Fibroblast of lung (primary cell): Measurements from ENCODE around the gene CDH24. TPM values are rescaled to one million over a fixed set of nuclear protein-coding genes. Genes with fewer than 3 reads are reported as not detected.
A peak's percentile ranks its signal among the peaks of the same experiment; 100 is the strongest.

Experiments used
- DNase-seq, 2 donors: peaks; one replicate each; pipeline versions ENCODE4 v3.0.0 to v3.0.0-alpha.2; 2010; ENCODE audit warnings: low read depth in 2 of 2
- H2AFZ ChIP-seq: 2 replicates; pipeline ENCODE4 v1.5.1; 2012; ENCODE audit warnings: low read length, control low read depth, inconsistent platforms
- H3K27ac ChIP-seq: 2 replicates; pipeline ENCODE4 v1.5.1; 2011; ENCODE audit warnings: low read length, control low read depth; ENCODE audit not compliant: insufficient read depth
- H3K27me3 ChIP-seq: 2 replicates; pipeline ENCODE4 v1.5.1; 2011; ENCODE audit warnings: mild to moderate bottlenecking, low read length; ENCODE audit not compliant: control insufficient read depth, insufficient read depth
- H3K36me3 ChIP-seq: 2 replicates; pipeline ENCODE4 v1.5.1; 2011; ENCODE audit warnings: low read length; ENCODE audit not compliant: control insufficient read depth, insufficient read depth
- H3K4me1 ChIP-seq: 2 replicates; pipeline ENCODE4 v1.5.1; 2011; ENCODE audit warnings: low read length; ENCODE audit not compliant: control insufficient read depth, insufficient read depth; ENCODE audit errors: extremely low read depth
- H3K4me2 ChIP-seq: 2 replicates; pipeline ENCODE4 v1.5.1; 2011; ENCODE audit warnings: low read length, control low read depth; ENCODE audit not compliant: insufficient read depth; ENCODE audit errors: extremely low read depth
- H3K4me3 ChIP-seq, 4 experiments: fragments of 200-600 bp in 1 of 4; sonication (generic) in 1 of 4; replicated peaks in 1 of 4; 2 replicates each; pipeline ENCODE4 v1.5.1; 2011 to 2016; ENCODE audit warnings: low read length in 4 of 4, low read depth in 3 of 4, mild to moderate bottlenecking in 3 of 4, control low read depth in 2 of 4, inconsistent platforms in 1 of 4, mixed read lengths in 1 of 4; ENCODE audit not compliant: insufficient read depth in 1 of 4; ENCODE audit errors: control extremely low read depth in 1 of 4
- H3K79me2 ChIP-seq: 2 replicates; pipeline ENCODE4 v1.5.1; 2012; ENCODE audit warnings: mild to moderate bottlenecking, low read length, inconsistent platforms; ENCODE audit not compliant: control insufficient read depth, insufficient read depth
- H3K9ac ChIP-seq: 2 replicates; pipeline ENCODE4 v1.5.1; 2011; ENCODE audit warnings: mild to moderate bottlenecking, low read length, control low read depth; ENCODE audit not compliant: insufficient read depth
- H3K9me3 ChIP-seq: 2 replicates; pipeline ENCODE4 v1.5.1; 2012; ENCODE audit warnings: low read depth, low read length; ENCODE audit not compliant: control insufficient read depth, insufficient read depth
- H4K20me1 ChIP-seq: 2 replicates; pipeline ENCODE4 v1.5.1; 2011; ENCODE audit warnings: low read length; ENCODE audit not compliant: control insufficient read depth, insufficient read depth; ENCODE audit errors: extremely low read depth
- EZH2 ChIP-seq: IDR thresholded peaks from 2 replicates; pipeline ENCODE4 v1.5.1; 2012; ENCODE audit warnings: low read length, control low read depth, mild to moderate bottlenecking; ENCODE audit errors: missing control alignments
- polyA minus RNA-seq: library from RNA; depleted of rRNA, polyadenylated mRNA; stranded (reverse); fragments of >200 nt; gene quantifications from 2 replicates; pipeline ENCODE4 v1.2.3, GENCODE V29; 2011; ENCODE audit warnings: low replicate concordance
- polyA plus RNA-seq, 2 donors: library from polyadenylated mRNA; depleted of rRNA in 1 of 2; stranded (reverse) in 1 of 2; unstranded in 1 of 2; fragments of >200 nt; gene quantifications; 2 replicates each; pipeline ENCODE4 v1.2.1, GENCODE V29; 2011 to 2012; ENCODE audit warnings: missing spikeins in 1 of 2
- total RNA-seq: library from RNA; depleted of rRNA; stranded (reverse); fragments of >200 nt; gene quantifications from 2 replicates; pipeline ENCODE4 v1.2.1, GENCODE V29; 2014
- TF ChIP-seq, protein P1 (sequence below), 2 donors: IDR thresholded peaks in 1 of 2; conservative IDR thresholded peaks in 1 of 2; 1 replicate in 1 of 2; 2 replicates in 1 of 2; pipeline ENCODE4 v1.5.1; 2011 to 2012; ENCODE audit warnings: low read length in 2 of 2, control low read depth in 1 of 2, inconsistent platforms in 1 of 2, low read depth in 1 of 2, mild to moderate bottlenecking in 1 of 2

Gene CDH24, protein sequence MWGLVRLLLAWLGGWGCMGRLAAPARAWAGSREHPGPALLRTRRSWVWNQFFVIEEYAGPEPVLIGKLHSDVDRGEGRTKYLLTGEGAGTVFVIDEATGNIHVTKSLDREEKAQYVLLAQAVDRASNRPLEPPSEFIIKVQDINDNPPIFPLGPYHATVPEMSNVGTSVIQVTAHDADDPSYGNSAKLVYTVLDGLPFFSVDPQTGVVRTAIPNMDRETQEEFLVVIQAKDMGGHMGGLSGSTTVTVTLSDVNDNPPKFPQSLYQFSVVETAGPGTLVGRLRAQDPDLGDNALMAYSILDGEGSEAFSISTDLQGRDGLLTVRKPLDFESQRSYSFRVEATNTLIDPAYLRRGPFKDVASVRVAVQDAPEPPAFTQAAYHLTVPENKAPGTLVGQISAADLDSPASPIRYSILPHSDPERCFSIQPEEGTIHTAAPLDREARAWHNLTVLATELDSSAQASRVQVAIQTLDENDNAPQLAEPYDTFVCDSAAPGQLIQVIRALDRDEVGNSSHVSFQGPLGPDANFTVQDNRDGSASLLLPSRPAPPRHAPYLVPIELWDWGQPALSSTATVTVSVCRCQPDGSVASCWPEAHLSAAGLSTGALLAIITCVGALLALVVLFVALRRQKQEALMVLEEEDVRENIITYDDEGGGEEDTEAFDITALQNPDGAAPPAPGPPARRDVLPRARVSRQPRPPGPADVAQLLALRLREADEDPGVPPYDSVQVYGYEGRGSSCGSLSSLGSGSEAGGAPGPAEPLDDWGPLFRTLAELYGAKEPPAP
- total RNA-seq (5.6 and 6.2 TPM in 2 replicates), polyA plus RNA-seq (5.0 and 6.5 TPM in 2 replicates), polyA minus RNA-seq (12.8 and 23.3 TPM in 2 replicates)
- 5.1 and 6.8 TPM in 2 replicates for polyA plus RNA-seq (2012)

DNA sequence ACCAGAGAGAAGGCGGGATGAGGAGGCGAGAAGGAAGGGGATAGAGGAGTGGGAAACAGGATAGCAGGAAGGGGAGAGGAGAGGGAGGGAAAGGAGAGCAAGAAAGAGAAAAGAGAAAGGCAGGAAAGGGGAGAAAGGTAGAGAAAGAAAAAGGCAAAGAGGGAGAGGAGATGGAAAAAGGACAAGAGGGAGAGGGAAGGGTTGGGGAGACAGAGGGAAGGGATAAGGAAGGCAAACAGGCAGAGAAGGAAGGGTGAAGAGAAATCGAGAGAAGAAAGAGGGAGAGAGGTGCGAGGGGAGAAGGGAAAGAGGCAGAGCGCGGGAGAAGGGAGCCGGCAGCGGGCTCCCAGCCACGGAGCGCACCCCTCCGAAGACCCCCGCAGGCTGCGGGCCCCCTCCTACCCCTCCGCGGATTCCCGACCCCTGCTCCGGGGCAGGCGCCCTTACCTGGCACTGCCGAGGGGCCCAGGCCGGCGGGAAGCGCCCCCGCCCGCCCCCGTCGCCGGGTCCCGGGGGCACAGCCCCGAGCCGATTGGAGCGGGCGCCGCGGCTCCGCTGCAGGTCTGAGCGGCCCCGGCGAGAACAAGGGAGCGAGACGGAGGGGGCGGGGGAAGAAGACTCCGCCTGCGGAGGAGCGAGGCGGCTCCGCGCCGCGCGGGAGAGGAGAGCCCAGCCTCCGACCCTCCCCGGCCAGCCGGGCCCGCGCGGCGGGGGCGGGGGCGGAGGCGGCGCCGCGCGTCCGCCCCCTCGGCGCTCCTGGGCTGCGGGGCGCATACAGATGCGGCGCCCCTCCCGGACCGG lies at the start of gene CDH24:
Gene CDH24, minus strand, starts transcription at position 565 of the 801 bp plus-strand sequence. CDS start 1,787 bp downstream, outside the sequence.
- Histone ChIP-seq H3K36me3 (peaks cover 22% of the 10 kb centered on the region), H3K27ac (peak within 1 kb of the TSS; percentile 45), H3K4me3 (peak within 1 kb of the TSS; percentile 53 to 63 (median 56)), H3K9ac (peak within 1 kb of the TSS; percentile 65), H3K9me3 (no peaks in the 10 kb centered on the region), H4K20me1 (no peaks in the 10 kb centered on the region), H3K27me3 (no peaks in the 10 kb centered on the region), H3K79me2 (peaks cover 6% of the 10 kb centered on the region), H3K4me2 (peak within 1 kb of the TSS; percentile 87), H2AFZ (no peak within 1 kb of the TSS), H3K4me1 (peaks cover 16% of the 10 kb centered on the region)
- TF ChIP-seq EZH2, result no peak
- TF ChIP-seq, protein P1, sequence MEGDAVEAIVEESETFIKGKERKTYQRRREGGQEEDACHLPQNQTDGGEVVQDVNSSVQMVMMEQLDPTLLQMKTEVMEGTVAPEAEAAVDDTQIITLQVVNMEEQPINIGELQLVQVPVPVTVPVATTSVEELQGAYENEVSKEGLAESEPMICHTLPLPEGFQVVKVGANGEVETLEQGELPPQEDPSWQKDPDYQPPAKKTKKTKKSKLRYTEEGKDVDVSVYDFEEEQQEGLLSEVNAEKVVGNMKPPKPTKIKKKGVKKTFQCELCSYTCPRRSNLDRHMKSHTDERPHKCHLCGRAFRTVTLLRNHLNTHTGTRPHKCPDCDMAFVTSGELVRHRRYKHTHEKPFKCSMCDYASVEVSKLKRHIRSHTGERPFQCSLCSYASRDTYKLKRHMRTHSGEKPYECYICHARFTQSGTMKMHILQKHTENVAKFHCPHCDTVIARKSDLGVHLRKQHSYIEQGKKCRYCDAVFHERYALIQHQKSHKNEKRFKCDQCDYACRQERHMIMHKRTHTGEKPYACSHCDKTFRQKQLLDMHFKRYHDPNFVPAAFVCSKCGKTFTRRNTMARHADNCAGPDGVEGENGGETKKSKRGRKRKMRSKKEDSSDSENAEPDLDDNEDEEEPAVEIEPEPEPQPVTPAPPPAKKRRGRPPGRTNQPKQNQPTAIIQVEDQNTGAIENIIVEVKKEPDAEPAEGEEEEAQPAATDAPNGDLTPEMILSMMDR (conservative IDR thresholded peaks at IDR 0.05 in 1 of 2, IDR thresholded peaks at IDR 0.05 in 1 of 2; ENCODE audit: low read depth in 1 of 2, low read length in 2 of 2), result no peak
- peak; percentile 58 to 64 for DNase-seq

DNA sequence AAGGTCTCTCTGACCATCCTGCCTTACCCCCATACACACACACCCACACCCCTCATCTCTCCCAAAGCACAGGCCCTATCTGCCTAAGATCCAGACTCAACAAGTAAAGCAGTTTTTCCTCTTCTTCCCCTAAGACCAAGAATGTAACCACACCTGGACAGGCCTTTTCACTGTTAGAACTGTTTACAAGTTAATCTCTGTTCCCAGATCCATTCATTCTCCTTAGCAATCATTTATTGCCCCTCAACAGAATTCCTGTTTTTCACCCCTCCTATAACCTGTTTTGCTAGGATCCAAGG lies 49.4 kb upstream of the CDH24 start:
- TF ChIP-seq EZH2, result no peak
- TF ChIP-seq, protein P1 (conservative IDR thresholded peaks at IDR 0.05 in 1 of 2, IDR thresholded peaks at IDR 0.05 in 1 of 2; ENCODE audit: low read depth in 1 of 2, low read length in 2 of 2), result no peak
- no peaks in the 10 kb centered on the region for H3K27me3 ChIP-seq
- H3K4me3 ChIP-seq, result no peak overlapping the region
- no peak overlapping the region for H3K27ac ChIP-seq
- H3K79me2 ChIP-seq, result no peaks in the 10 kb centered on the region
- no peaks in the 10 kb centered on the region for H3K4me1 ChIP-seq
- DNase-seq, result no peak
- H2AFZ ChIP-seq, result no peak overlapping the region
- H3K9me3 ChIP-seq, result no peaks in the 10 kb centered on the region
- no peaks in the 10 kb centered on the region for H3K36me3 ChIP-seq
- H4K20me1 ChIP-seq, result no peaks in the 10 kb centered on the region
- no peak overlapping the region for H3K9ac ChIP-seq
- H3K4me2 ChIP-seq, result no peak overlapping the region
